PFSK-1 (cell line): ENCODE measurements around the gene MSANTD2.

Experiments used
- FOXP2 ChIP-seq: optimal IDR thresholded peaks from 2 replicates; pipeline ENCODE3; 2011; ENCODE audit warnings: borderline replicate concordance, control low read depth, inconsistent platforms; ENCODE audit not compliant: insufficient read depth; ENCODE audit errors: extremely low read length, extremely low read depth
- POLR2AphosphoS5 ChIP-seq: IDR thresholded peaks from 2 replicates; pipeline ENCODE4 v1.6.1; 2012; ENCODE audit warnings: low read depth, mild to moderate bottlenecking, control low read depth, low read length, moderate library complexity
- REST ChIP-seq, 2 experiments: IDR thresholded peaks; 2 replicates each; pipeline versions ENCODE4 v1.6.1 to v1.8.0; 2011 to 2012; ENCODE audit warnings: low read depth in 2 of 2, low read length in 2 of 2, control low read depth in 1 of 2, inconsistent platforms in 1 of 2, mild to moderate bottlenecking in 1 of 2, moderate library complexity in 1 of 2; ENCODE audit not compliant: insufficient read depth in 1 of 2
- SIN3A ChIP-seq: IDR thresholded peaks from 2 replicates; pipeline ENCODE4 v1.6.1; 2012; ENCODE audit warnings: mild to moderate bottlenecking, low read length, moderate library complexity, borderline replicate concordance; ENCODE audit not compliant: insufficient read depth
- TAF1 ChIP-seq: IDR thresholded peaks from 2 replicates; pipeline ENCODE4 v1.6.1; 2012; ENCODE audit warnings: low read length, control low read depth, borderline replicate concordance; ENCODE audit not compliant: insufficient read depth

Gene MSANTD2

GRCh38 chr11:124768914-124769313 lies 31.3 kb downstream of the MSANTD2 start:
- no peak for TF ChIP-seq TAF1
- TF ChIP-seq SIN3A, result no peak
- TF ChIP-seq REST (IDR thresholded peaks at IDR 0.05; ENCODE audit: insufficient read depth in 1 of 2, low read depth in 2 of 2, low read length in 2 of 2), result no peak
- TF ChIP-seq POLR2AphosphoS5, result no peak
- no peak for TF ChIP-seq FOXP2

DNA sequence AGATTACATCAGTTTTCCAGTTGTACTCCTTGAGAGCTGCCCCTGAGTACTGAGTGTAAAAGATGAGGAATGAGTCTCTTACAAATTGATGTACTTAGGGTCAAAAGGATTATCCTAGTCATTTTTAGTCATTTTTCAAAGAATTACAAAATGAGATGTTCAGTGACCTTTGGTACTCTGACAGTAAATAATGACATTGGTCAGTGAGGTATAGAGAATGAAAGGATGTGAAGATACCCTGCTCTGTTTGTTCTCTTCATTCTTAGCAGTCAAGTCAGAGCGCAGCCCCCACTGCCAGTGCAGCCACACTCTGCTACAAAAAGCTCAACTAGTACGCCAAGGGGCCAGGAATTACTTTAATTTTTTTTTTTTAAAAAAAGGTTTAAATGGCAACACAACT lies 34.0 kb downstream of the MSANTD2 start:
- TF ChIP-seq POLR2AphosphoS5 (no peak), TAF1 (no peak), REST (IDR thresholded peaks at IDR 0.05; ENCODE audit: insufficient read depth in 1 of 2, low read depth in 2 of 2, low read length in 2 of 2) (no peak), SIN3A (no peak)

DNA sequence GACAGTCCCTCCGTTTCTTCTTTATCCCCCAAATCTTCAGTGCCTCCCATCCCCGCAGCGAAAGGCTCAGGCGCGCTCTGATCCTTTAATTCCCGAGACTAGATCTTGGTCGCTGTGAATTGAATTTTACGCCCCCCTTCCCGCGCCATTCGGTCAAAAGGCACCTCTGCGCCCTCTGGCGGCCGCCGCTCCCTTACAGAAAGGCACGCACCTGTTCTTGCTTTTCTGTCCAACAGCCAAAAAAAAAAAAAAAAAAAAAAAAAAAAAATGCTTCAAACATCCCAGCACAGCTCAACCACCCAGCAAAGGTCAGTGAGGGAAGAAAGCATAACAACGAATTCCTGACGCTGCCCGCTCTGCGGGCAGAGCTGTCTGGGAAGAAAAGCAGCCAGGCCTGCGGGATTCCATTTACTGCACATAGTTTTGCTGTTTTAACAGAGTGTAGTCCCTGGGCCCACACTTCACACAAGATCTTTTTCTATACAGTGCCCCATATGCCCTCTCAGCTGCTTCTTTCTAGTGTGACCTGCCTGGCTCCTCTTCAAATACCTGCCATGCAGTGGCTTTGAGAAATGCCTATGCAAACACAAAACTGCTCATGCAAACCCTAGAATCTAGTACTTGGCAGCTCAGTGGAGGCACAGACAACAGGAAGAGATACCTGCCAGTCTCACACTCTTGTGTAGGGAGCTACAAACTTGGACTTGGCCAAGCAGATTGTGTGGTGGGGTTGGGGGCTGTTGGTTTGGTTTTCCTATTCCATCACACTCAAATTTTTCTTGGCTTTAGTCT lies 36.9 kb downstream of the MSANTD2 start:
- TF ChIP-seq SIN3A (no peak), REST (IDR thresholded peaks at IDR 0.05; ENCODE audit: insufficient read depth in 1 of 2, low read depth in 2 of 2, low read length in 2 of 2) (no peak), TAF1 (no peak), FOXP2 (no peak), POLR2AphosphoS5 (no peak)

- TF ChIP-seq TAF1 (no peak), POLR2AphosphoS5 (no peak), FOXP2 (no peak), SIN3A (no peak), REST (IDR thresholded peaks at IDR 0.05; ENCODE audit: insufficient read depth in 1 of 2, low read depth in 2 of 2, low read length in 2 of 2) (no peak)
Measured at GRCh38 chr11:124762624-124763155, 37.5 kb downstream of the MSANTD2 start.

DNA sequence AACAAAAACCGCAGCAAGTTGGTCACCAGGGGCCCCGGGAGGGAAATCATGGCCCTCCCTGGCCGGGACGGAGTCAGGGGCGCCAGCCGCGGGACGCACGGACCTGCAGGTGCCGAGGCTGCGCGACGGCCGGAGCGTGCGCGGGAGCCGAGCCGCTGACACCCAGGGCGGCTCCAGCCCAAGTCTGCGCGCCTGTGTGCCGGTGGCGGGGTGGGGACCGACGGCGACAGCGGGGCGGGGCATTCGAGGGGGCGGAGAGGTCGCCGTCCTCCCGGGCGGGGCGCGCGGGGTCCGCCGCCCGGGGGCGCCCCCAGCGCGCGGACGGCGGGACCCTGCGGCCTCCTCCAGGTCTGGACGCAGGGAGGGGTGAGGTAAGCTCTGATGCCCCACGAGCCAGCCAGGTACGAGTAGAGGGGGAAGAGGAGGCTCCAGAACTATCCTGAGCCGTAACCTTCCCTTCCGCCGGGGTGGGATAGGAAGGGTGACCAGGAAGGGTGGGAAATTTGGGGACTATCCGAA lies 38.0 kb downstream of the MSANTD2 start, which contains the start of gene ESAM:
Gene ESAM, minus strand, starts transcription at position 186 of the 519 bp plus-strand sequence. Its CDS starts 136 bp downstream, at position 50.
- no peak for TF ChIP-seq REST (IDR thresholded peaks at IDR 0.05; ENCODE audit: insufficient read depth in 1 of 2, low read depth in 2 of 2, low read length in 2 of 2)
- TF ChIP-seq SIN3A, result no peak
- TF ChIP-seq TAF1, result no peak
- no peak for TF ChIP-seq FOXP2
- TF ChIP-seq POLR2AphosphoS5, result no peak
